Ishikawa (cell line): ENCODE data around the gene NFRKB.

ENCODE experiments used
- CEBPB ChIP-seq: IDR thresholded peaks from 2 replicates; pipeline ENCODE4 v1.6.1; 2012
- CREB1 ChIP-seq: IDR thresholded peaks from 2 replicates; pipeline ENCODE4 v1.6.1; 2012; ENCODE audit warnings: low read depth
- EGR1 ChIP-seq: IDR thresholded peaks from 2 replicates; pipeline ENCODE4 v1.6.1; 2012
- EP300 ChIP-seq: IDR thresholded peaks from 2 replicates; pipeline ENCODE4 v1.6.1; 2012; ENCODE audit warnings: borderline replicate concordance
- FOXM1 ChIP-seq: IDR thresholded peaks from 2 replicates; pipeline ENCODE4 v1.6.1; 2012; ENCODE audit warnings: low read depth, borderline replicate concordance
- NFIC ChIP-seq: IDR thresholded peaks from 2 replicates; pipeline ENCODE4 v1.6.1; 2012
- RAD21 ChIP-seq: IDR thresholded peaks from 2 replicates; pipeline ENCODE4 v1.6.1; 2012; ENCODE audit warnings: low read depth
- TAF1 ChIP-seq: IDR thresholded peaks from 2 replicates; pipeline ENCODE4 v1.6.1; 2012; ENCODE audit warnings: low read depth, mild to moderate bottlenecking
- TCF12 ChIP-seq: IDR thresholded peaks from 2 replicates; pipeline ENCODE4 v1.6.1; 2012; ENCODE audit warnings: low read depth
- TEAD4 ChIP-seq: IDR thresholded peaks from 2 replicates; pipeline ENCODE4 v1.6.1; 2012
- YY1 ChIP-seq: IDR thresholded peaks from 2 replicates; pipeline ENCODE4 v1.6.1; 2012; ENCODE audit warnings: low read depth
- ZBTB7A ChIP-seq: IDR thresholded peaks from 2 replicates; pipeline ENCODE4 v1.6.1; 2012; ENCODE audit warnings: low read depth
- TF ChIP-seq, protein P1 (sequence below): IDR thresholded peaks from 2 replicates; pipeline ENCODE4 v1.6.1; 2012

DNA sequence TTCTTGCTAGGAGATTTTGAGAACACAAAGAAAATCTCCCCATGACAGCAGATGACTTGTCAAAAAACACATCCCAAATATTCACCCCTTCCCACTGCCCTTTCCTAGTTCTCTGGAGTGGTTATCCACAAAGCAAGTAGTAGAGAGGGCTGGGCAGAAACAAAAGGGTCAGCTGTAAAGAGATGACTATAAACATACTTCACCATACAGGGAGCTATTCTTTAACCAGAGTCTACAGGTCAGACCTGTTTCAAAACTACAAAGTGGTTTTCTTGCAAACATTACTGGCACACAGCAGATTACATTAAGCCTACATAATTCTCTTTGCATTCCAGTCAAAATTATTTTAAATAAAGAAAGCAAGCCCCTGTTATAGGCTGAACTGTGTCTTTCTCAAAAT lies 47.7 kb upstream of the NFRKB start:
- TF ChIP-seq, protein P1, sequence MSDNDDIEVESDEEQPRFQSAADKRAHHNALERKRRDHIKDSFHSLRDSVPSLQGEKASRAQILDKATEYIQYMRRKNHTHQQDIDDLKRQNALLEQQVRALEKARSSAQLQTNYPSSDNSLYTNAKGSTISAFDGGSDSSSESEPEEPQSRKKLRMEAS = no peak
- no peak for TF ChIP-seq RAD21
- TF ChIP-seq YY1 = no peak
- no peak for TF ChIP-seq EGR1
- no peak for TF ChIP-seq EP300
- TF ChIP-seq TEAD4 = no peak
- no peak for TF ChIP-seq ZBTB7A
- TF ChIP-seq TCF12 = no peak
- TF ChIP-seq CEBPB = no peak
- TF ChIP-seq CREB1 = no peak
- TF ChIP-seq FOXM1 = no peak
- TF ChIP-seq NFIC = no peak
- no peak for TF ChIP-seq TAF1
